ENCODE measurements around the gene ACSL1. TPM values are rescaled to one million over a fixed set of nuclear protein-coding genes. Genes with fewer than 3 reads are reported as not detected.

ACSL1 gene
- total and polyA plus RNA-seq, 2 experiments from 2014 or later: 15.4 to 16.8 TPM

DNA sequence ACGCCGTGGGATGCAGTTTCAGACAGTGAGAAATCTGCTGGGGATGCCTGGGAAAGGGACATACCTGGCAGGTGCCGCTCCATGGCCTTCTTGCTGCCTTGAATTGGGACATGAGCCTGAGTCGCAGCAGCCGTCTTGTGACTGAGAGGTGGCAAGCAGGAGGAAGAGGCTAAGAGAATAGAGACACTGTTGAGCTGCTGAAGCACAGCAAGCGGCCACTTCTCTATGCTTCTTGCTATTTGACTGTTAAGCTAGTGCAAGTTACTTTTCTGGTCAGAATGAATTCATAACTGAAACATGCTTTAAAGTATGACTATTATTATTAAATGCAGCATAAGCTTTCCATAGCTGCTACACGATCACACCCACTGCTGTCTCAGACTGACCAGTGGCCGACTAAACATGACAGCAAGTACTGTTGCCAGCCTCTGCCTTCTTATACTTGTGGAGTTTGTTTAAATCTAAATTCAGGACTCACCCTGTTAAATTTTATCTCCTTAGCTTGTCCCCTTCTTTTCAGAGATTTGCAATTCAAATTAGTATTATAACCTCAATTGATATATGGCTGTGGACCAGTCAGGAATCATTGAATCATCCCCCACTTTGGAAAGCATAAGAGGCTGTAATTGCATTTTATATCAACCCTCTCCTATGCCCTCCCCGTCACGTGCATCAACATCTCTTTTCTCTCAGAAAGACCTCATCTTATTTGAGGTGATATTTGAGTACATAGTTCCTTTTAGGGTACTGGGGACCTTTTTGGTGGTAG, 24.8 kb upstream of the ACSL1 start:
- Histone ChIP-seq H3K27me3 (replicated peaks; ENCODE audit: insufficient read depth) (peaks cover 5% of the 10 kb centered on the region; the same call in 1 of the 2 replicates), H3K9ac (no peak overlapping the region), H3K79me2 (ENCODE audit: insufficient read depth) (no peaks in the 10 kb centered on the region), H3K4me2 (ENCODE audit: unreplicated experiment) (no peak overlapping the region), H3K27ac (no peak overlapping the region), H3K9me3 (ENCODE audit: low read depth) (no peaks in the 10 kb centered on the region), H3F3A (ENCODE audit: insufficient read depth) (no peaks in the 10 kb centered on the region), H2AFZ (no peak overlapping the region), H3K4me3 (no peak overlapping the region), H3K4me1 (ENCODE audit: insufficient read depth) (0 out of 2 replicates have a peak, but pooled peaks cover 4% of the 10 kb centered on the region), H3K9me2 (ENCODE audit: insufficient read depth) (no peaks in the 10 kb centered on the region), H4K20me1 (ENCODE audit: insufficient read depth) (no peaks in the 10 kb centered on the region), H3K36me3 (ENCODE audit: low read depth) (no peaks in the 10 kb centered on the region)
- 51 to 54% methylated on average over 10 of the region's 10 CpGs for whole genome bisulfite sequencing, 2 experiments (ENCODE audit: low coverage in 1 of 2, low lambda C conversion rate in 2 of 2, missing lambda C conversion rate in 2 of 2)
- DNase-seq: no peak
- in situ Hi-C loops (cut with MboI): no loop called here
- TF ChIP-seq EZH2 (IDR thresholded peaks at IDR 0.05; ENCODE audit: insufficient read depth, poor library complexity, severe bottlenecking): no peak
- TF ChIP-seq EZH2phosphoT487 (IDR thresholded peaks at IDR 0.05; ENCODE audit: insufficient read depth, low read depth): no peak

GRCh38 chr4:184850018-184850417, 24.2 kb upstream of the ACSL1 start:
- DNase-seq: no peak
- no peaks in the 10 kb centered on the region for H3F3A ChIP-seq (ENCODE audit: insufficient read depth)
- TF ChIP-seq EZH2phosphoT487 (IDR thresholded peaks at IDR 0.05; ENCODE audit: insufficient read depth, low read depth) (no peak), EZH2 (IDR thresholded peaks at IDR 0.05; ENCODE audit: insufficient read depth, poor library complexity, severe bottlenecking) (no peak)
- H2AFZ ChIP-seq: no peak overlapping the region
- H3K27ac ChIP-seq: no peak overlapping the region
- WGBS, 2 experiments (ENCODE audit: low coverage in 1 of 2, low lambda C conversion rate in 2 of 2, missing lambda C conversion rate in 2 of 2): 3 to 5% methylated on average over 3 of the region's 3 CpGs
- peaks cover 5% of the 10 kb centered on the region; the same call in 1 of the 2 replicates for H3K27me3 ChIP-seq (replicated peaks; ENCODE audit: insufficient read depth)
- H3K9ac ChIP-seq: no peak overlapping the region
- no peak overlapping the region for H3K4me3 ChIP-seq
- H4K20me1 ChIP-seq (ENCODE audit: insufficient read depth): no peaks in the 10 kb centered on the region
- no peaks in the 10 kb centered on the region for H3K9me3 ChIP-seq (ENCODE audit: low read depth)
- no peaks in the 10 kb centered on the region for H3K9me2 ChIP-seq (ENCODE audit: insufficient read depth)
- in situ Hi-C loops (cut with MboI): no loop called here
- H3K36me3 ChIP-seq (ENCODE audit: low read depth): no peaks in the 10 kb centered on the region
- 0 out of 2 replicates have a peak, but pooled peaks cover 4% of the 10 kb centered on the region for H3K4me1 ChIP-seq (ENCODE audit: insufficient read depth)
- H3K79me2 ChIP-seq (ENCODE audit: insufficient read depth): no peaks in the 10 kb centered on the region
- H3K4me2 ChIP-seq (ENCODE audit: unreplicated experiment): no peak overlapping the region

DNA sequence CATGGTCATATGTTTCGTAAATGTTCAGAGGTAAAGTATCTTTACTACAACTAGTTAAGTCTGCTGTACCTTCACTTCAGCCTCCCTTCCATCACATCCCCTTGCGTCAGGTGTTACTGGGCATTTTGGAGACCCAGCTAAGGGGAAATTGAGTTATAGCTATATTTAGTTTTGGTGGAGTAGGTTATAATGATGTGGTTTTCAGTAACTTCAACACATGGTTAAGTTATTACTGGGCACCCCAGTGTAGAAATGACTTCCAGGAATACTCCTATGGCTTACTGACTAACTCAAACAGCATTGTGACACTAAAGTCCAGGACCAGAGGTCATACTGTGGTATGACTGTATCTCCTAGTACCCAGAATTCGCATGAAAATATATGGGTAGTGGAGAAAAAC, 23.4 kb upstream of the ACSL1 start:
- Histone ChIP-seq H3K4me2 (ENCODE audit: unreplicated experiment) (no peak overlapping the region), H4K20me1 (ENCODE audit: insufficient read depth) (no peaks in the 10 kb centered on the region), H3K9me2 (ENCODE audit: insufficient read depth) (no peaks in the 10 kb centered on the region), H3F3A (ENCODE audit: insufficient read depth) (no peaks in the 10 kb centered on the region), H3K9me3 (ENCODE audit: low read depth) (no peaks in the 10 kb centered on the region), H2AFZ (no peak overlapping the region), H3K36me3 (ENCODE audit: low read depth) (no peaks in the 10 kb centered on the region), H3K9ac (no peak overlapping the region), H3K79me2 (ENCODE audit: insufficient read depth) (no peaks in the 10 kb centered on the region), H3K27me3 (replicated peaks; ENCODE audit: insufficient read depth) (no peaks in the 10 kb centered on the region; the same call in 1 of the 2 replicates), H3K27ac (no peak overlapping the region), H3K4me1 (ENCODE audit: insufficient read depth) (0 out of 2 replicates have a peak, but pooled peaks cover 4% of the 10 kb centered on the region), H3K4me3 (no peak overlapping the region)
- no peak for DNase-seq
- no peak for TF ChIP-seq EZH2 (IDR thresholded peaks at IDR 0.05; ENCODE audit: insufficient read depth, poor library complexity, severe bottlenecking)
- no peak for TF ChIP-seq EZH2phosphoT487 (IDR thresholded peaks at IDR 0.05; ENCODE audit: insufficient read depth, low read depth)
- 28 to 35% methylated on average over 3 of the region's 3 CpGs for WGBS, 2 experiments (ENCODE audit: low coverage in 1 of 2, low lambda C conversion rate in 2 of 2, missing lambda C conversion rate in 2 of 2)
- in situ Hi-C loops (cut with MboI): no loop called here

- H3K27me3 ChIP-seq (replicated peaks; ENCODE audit: insufficient read depth): no peaks in the 10 kb centered on the region; the same call in 1 of the 2 replicates
- no peaks in the 10 kb centered on the region for H4K20me1 ChIP-seq (ENCODE audit: insufficient read depth)
- H3K9me3 ChIP-seq (ENCODE audit: low read depth): no peaks in the 10 kb centered on the region
- no peak for TF ChIP-seq EZH2phosphoT487 (IDR thresholded peaks at IDR 0.05; ENCODE audit: insufficient read depth, low read depth)
- no peak for TF ChIP-seq EZH2 (IDR thresholded peaks at IDR 0.05; ENCODE audit: insufficient read depth, poor library complexity, severe bottlenecking)
- DNase-seq: no peak
- H2AFZ ChIP-seq: no peak overlapping the region
- H3F3A ChIP-seq (ENCODE audit: insufficient read depth): no peaks in the 10 kb centered on the region
- no peak overlapping the region for H3K9ac ChIP-seq
- H3K9me2 ChIP-seq (ENCODE audit: insufficient read depth): no peaks in the 10 kb centered on the region
- in situ Hi-C loops (cut with MboI): no loop called here
- H3K4me3 ChIP-seq: no peak overlapping the region
- 78% methylated on average over 3 of the region's 3 CpGs for WGBS, 2 experiments (ENCODE audit: low coverage in 1 of 2, low lambda C conversion rate in 2 of 2, missing lambda C conversion rate in 2 of 2)
- H3K36me3 ChIP-seq (ENCODE audit: low read depth): no peaks in the 10 kb centered on the region
- H3K79me2 ChIP-seq (ENCODE audit: insufficient read depth): no peaks in the 10 kb centered on the region
- no peak overlapping the region for H3K4me2 ChIP-seq (ENCODE audit: unreplicated experiment)
- H3K4me1 ChIP-seq (ENCODE audit: insufficient read depth): 0 out of 2 replicates have a peak, but pooled peaks cover 4% of the 10 kb centered on the region
- no peak overlapping the region for H3K27ac ChIP-seq
These were observed 22.7 kb upstream of the ACSL1 start for GRCh38 chr4:184848510-184848909.
